ENCODE data around the gene OTUB1. TPM values are rescaled to one million over a fixed set of nuclear protein-coding genes. Genes with fewer than 3 reads are reported as not detected.

OTUB1 gene
- polyA plus RNA-seq, 4 donors, result 101 to 110 (median 105) TPM

DNA sequence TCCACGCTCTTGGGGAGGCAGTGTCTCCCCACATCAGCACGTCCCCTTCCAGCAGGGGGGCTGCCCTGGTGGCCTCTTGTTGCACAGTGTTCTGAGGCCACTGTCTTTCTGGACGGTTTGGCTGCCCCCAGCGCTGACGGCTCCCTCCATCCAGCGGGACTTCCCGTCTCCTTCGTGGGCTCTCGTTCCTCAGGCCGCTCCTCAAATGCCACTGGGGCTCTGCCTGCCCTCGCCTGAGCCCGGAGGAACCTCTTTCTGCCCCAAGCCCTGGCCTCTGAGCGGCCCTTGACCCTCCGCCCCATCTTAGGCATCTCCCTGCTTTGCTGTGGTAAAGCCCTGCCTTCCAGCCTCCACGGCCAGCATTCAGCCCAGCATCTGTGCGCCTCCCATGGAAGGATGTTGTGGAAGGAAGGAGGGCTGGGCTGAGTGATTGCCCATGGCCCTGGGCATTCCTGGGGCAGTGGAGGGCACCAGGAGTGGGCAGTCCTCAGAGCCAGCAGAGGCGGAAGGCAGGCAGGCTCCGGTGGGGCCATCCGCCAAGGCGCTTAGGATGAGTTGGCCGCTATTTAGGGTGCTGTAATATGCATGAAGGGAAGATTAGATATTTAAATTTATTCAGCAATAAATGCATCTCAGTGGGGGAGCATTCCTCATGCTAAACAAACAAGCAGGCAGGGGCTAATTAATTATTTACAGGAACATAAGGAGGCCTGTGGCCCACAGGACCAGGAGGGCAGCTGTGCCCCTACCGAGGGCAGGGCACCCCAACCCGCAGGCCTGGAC lies 17.8 kb downstream of the OTUB1 start:
- no peak for DNase-seq (ENCODE audit: low read depth in 4 of 4, low spot score in 2 of 4)

DNA sequence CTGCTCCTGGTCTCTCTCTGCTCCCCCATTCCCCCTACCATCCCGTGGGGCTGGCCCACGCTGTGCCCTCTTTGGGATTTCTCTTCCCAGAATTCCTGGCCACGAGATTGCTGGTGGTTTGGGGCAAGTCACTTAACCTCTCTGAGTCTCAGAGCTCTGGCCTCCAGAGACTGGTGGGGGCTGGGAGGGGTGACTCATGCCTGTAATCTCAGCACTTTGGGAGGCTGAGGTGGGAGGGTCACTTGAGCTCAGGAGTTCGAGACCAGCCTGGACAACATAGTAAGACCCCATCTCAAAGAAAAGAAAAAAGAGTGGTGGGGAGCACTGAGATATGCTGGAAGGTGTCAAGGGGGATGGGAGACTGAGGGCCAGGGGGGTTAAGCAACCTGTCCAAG lies 18.3 kb downstream of the OTUB1 start:
- DNase-seq (ENCODE audit: low read depth in 4 of 4, low spot score in 2 of 4), result no peak

GRCh38 chr11:64005691-64006090 lies 19.5 kb downstream of the OTUB1 start:
- no peak for DNase-seq (ENCODE audit: low read depth in 4 of 4, low spot score in 2 of 4)

GRCh38 chr11:64006398-64006797 lies 20.2 kb downstream of the OTUB1 start:
- DNase-seq (ENCODE audit: low read depth in 4 of 4, low spot score in 2 of 4), result no peak

DNA sequence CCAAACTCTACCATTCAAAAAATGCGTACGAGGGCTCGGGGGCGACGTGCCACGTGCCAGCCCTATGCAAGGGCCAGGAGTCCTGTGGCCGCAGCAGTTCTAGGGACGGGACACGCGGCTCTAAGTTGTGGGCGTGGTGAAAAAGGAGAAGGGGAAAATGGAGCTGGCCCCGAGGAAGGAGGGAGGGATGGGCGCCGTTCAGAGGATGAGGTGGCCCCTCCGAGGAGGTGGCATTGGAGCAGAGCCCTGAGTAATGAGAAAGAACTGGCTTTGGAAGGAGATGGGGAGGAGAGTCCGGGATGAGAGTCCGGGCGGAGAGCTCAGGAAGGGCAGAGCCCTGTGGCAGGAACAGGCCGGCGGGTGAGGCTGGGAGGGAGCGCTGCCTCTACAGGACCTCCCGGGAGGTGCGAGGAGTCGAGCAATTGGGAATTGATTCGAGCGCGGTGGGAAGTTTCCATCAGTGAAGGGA lies 21.0 kb downstream of the OTUB1 start:
- DNase-seq (ENCODE audit: low read depth in 4 of 4, low spot score in 2 of 4), result no peak

DNA sequence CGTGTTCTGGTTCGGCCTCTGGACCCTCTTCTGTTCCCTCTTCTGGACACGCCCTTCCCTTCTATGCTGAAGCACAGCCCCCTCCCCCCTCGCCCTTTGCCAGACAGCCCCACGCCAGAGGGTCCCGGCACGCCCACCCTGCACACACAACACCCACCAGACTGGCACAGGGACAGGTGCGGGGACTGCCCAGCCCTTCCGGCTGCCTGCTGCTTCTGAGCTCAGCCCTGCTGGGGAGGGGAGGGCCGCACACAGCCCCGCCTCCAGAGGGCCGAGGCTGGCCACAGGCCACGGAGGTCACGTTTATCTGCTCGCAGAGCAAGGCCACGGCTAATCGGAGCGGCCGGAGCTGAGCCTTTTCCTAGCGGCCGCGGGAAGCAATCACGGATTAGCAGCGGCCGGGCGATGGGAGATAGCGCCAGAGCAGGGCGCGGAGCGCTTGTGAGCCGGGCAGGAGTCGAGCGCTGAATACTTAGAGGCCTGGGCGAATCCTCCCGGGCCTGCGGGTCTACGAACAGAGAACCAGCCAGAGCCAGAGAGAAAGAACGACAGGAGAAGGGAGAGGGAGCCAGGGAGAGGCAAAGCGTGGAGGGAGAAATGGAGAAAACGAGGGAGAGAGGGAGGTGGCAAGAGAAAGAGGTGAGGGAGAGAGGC lies 21.5 kb downstream of the OTUB1 start:
- no peak for DNase-seq (ENCODE audit: low read depth in 4 of 4, low spot score in 2 of 4)

GRCh38 chr11:64008283-64008913 lies 22.2 kb downstream of the OTUB1 start:
- DNase-seq (ENCODE audit: low read depth in 4 of 4, low spot score in 2 of 4), result no peak

DNA sequence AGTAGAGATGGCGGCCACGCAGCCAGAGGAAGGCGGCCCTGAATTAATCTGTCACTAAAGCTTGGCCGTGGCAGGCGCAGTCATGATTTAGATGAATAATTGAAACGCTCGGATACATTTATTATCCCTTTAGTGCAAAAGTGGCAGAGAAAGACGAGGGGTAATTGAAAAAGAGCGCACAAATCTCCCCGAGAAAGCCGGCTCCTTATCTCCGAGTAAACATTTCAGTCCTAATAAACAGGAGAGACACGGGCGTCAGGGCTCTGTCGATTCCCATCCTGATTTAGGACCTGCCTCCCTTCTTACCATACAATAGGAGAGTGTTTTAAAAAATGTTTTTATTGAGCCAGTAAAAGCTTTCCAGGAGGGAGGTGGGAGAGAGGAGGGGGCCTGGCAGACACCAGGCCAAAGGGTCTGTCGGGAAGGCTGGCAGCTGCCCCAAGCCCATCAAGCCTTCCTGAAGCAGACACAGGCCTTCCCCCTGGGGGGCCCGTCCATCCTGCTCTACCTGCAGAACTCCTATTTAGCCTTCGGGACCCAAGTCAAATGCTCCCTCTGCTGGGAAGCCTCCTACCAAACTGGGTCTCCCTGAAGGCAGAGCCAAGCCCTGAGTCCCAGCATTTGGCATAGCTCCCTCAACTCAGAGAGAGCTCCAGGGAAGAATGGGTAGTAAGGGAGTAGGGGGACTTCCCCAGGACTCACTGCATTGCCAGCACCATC lies 22.8 kb downstream of the OTUB1 start:
- no peak for DNase-seq (ENCODE audit: low read depth in 4 of 4, low spot score in 2 of 4)

GRCh38 chr11:64009710-64010109 lies 23.5 kb downstream of the OTUB1 start:
- DNase-seq (ENCODE audit: low read depth in 4 of 4, low spot score in 2 of 4), result no peak

DNA sequence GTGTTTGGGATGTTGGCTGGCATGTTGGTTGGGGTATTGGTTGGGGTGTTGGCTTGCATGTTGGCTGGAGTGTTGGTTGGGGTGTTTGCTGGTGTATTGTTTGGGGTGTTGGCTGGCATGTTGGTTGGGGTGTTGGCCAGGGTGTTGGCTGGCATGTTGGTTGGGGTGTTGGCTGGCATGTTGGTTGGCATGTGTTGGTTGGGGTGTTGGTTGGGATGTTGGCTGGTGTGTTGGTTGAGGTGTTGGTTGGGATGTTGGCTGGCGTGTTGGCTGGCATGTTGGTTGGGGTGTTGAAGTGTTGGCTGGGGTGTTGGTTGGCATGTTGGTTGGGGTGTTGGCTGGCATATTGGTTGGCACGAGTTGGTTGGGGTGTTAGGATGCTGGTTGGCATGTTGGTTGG lies 24.5 kb downstream of the OTUB1 start:
- DNase-seq (ENCODE audit: low read depth in 4 of 4, low spot score in 2 of 4), result no peak

- DNase-seq (ENCODE audit: low read depth in 4 of 4, low spot score in 2 of 4), result no peak
These were observed 25.1 kb downstream of the OTUB1 start for GRCh38 chr11:64011371-64011770.

DNA sequence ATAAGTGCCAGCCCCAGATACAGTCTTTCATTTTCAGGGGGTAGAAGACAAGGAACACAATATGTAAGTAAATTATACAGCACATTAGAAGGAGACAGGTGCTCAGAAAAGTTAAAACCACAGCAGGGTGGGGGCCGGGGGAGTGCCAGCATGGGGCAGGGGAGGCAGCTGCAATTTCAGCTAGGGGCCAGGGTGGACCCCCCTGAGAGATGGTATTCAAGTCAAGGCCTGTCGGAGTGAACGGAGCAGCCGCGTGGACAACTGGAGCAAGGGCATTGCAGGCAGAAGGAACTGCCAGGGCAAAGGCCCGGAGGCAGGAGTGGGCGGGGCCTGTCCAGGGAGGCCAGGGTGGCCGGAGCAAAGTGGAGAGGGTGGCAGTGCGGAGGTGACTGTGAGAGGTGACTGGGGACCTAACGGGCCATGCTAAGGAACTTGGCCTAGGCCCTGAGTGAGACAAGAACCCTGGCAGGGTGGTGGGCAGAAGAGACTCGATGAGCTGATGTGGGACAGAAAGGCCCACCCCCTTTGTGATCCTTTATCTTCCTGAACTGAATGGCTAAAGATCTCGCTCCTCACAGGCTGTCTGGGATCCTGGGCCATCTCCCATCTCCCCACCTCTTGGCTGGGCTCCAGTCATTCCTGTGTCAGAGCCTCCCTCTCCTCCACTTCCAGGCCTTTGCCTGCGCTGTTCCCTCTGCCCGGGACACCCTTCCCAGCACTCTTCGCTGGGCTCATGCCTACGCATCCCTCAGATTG lies 27.1 kb downstream of the OTUB1 start:
- no peak for DNase-seq (ENCODE audit: low read depth in 4 of 4, low spot score in 2 of 4)

DNA sequence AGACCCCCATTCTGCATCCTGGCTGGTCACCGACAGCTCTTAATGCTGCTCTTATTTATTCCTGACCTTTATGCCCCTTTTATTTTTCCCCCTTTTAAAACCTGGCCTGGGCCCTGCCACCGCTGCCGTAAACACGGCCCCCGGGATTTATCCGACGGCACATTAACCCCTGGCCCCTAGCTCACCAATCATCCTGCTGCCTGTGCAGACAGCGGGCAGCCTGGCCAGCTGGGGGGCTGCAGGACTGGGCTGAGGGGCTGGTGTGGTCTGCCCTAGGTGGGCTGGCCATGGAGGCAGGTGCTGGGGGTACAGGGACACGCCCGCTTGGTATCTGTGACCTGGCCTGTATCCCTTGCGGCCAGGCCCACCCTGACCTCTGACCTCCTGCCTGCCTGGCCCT lies 28.1 kb downstream of the OTUB1 start:
- DNase-seq (ENCODE audit: low read depth in 4 of 4, low spot score in 2 of 4), result no peak

DNA sequence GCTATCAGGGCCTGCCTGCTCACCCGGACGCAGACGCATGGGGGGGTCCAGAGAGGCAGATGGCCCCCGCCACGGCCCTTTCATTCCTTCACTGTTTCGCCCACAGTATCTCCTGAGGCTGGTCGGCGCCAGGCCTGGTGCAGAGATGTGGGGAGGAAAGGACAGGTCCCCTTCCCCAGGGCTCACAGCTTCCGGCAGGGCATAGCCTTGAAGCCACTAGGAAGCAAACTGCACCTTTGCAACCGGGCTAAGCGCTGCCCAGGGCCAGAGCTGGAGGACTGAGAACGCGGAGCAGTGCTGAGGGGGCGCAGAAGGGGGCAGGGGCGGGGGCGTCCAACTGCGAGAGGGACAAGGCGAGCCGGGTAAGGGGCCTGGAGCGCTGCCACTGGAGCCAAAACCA lies 29.3 kb downstream of the OTUB1 start:
- no peak for DNase-seq (ENCODE audit: low read depth in 4 of 4, low spot score in 2 of 4)

DNA sequence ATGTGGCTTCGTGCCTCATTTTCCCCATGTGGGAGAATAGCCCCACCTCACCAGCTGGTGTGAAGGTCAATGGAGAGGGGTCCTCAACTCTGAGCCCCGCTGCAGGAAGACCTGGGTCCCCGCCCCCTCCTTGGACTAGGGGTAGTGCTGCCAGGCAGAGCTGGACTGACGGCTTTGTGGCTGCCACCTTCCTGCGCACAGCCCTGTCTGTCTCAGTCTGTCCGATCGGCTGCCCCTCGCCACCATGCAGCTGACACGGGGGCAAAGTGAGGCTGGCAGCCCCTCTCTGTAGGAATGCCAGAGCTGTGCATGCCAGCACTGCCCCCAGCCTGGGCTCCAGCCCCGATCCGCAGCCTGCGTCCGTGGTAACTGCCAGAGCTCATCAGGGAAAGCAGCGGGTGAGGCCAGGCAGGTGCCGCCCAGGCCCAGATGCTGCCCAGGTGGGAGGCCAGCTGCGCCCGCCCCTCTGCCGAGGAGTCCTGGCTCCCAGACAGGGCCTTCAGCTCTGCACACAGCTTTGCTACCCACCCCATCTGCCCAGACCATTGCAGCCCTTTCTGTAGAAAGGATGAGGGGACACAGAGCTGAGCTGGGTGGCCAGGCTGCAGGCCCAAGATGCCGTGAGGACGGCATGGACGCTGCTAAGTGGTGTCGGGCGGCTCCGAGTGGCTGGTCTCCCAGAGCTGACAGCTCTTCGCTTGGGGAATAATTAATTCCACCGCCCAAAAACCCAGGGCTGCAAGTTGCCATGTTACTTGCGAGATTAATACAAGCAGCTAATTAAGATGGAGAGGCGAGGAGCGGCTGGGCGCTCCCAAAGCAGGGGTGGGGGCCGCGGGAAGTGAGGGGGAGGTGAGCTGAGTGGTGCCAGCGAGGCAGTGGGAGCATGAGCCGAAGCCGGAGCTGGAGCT lies 30.0 kb downstream of the OTUB1 start:
- no peak for DNase-seq (ENCODE audit: low read depth in 4 of 4, low spot score in 2 of 4)

GRCh38 chr11:64017945-64018224 lies 31.6 kb downstream of the OTUB1 start:
- DNase-seq (ENCODE audit: low read depth in 4 of 4, low spot score in 2 of 4), result no peak

- no peak for DNase-seq (ENCODE audit: low read depth in 4 of 4, low spot score in 2 of 4)
These were observed 32.1 kb downstream of the OTUB1 start for GRCh38 chr11:64018310-64018709.

DNA sequence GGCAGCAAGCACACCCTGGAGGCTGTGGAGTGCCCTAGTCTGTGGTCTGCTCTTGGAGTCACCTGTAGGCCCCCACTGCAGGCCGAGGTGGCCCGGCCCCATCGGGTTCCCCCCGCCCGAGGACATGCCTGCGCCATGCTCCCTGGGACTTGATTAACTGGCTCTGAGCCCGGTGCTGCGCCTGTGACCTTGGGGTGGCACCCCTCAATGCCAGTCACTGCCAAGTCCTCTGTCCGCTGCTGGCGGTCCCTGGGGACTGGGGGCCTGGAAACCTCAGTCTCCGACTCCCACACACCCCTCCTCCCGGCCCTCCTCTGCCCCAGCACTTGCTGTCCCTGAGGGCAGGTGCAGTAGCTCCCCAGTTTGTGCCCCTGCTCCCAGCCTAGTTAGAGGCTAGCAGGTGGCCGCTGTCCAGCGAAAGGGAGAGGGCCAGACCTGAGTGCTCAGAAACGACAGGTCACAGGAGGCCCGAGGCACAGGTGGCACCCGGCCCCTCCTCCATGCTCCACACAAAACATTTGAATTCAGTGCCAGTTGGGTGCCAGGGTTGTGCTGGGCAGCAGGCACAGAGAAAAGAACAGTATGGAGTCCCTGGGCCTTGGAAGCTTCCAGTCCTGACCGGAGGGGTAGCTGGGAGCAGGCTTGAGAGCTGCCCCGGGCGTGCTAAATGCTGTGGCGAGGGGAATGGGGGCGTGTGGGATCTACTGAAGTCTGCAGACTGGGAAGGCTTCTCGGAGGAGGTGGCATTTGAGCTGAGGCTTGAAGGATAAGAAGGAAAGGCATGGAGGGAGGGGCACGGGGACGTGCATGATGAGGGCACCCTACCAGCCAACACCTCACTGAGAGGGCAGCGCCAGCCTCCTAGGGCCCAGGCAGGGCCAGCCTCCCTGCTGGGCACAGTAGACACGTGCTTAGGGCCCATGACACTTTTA lies 33.1 kb downstream of the OTUB1 start:
- DNase-seq (ENCODE audit: low read depth in 4 of 4, low spot score in 2 of 4), result no peak
